SU-DHL-6 (cell line): ENCODE results near the gene GP5.

Source experiments
- EZH2phosphoT487 ChIP-seq: fragments of 200-600 bp; sonication (generic), shearing (Covaris generic); conservative IDR thresholded peaks from 2 replicates; pipeline ENCODE4 v1.6.1; 2018; ENCODE audit warnings: mild to moderate bottlenecking, antibody characterized with exemption, low read length, moderate library complexity, mixed read lengths
- TF ChIP-seq, protein P1 (sequence below): fragments of 200-600 bp; sonication (generic); IDR thresholded peaks from one replicate; pipeline ENCODE4 v1.5.1; 2017; ENCODE audit warnings: antibody characterized with exemption, mild to moderate bottlenecking, low read length, moderate library complexity; ENCODE audit not compliant: insufficient read depth, poor library complexity, severe bottlenecking

DNA sequence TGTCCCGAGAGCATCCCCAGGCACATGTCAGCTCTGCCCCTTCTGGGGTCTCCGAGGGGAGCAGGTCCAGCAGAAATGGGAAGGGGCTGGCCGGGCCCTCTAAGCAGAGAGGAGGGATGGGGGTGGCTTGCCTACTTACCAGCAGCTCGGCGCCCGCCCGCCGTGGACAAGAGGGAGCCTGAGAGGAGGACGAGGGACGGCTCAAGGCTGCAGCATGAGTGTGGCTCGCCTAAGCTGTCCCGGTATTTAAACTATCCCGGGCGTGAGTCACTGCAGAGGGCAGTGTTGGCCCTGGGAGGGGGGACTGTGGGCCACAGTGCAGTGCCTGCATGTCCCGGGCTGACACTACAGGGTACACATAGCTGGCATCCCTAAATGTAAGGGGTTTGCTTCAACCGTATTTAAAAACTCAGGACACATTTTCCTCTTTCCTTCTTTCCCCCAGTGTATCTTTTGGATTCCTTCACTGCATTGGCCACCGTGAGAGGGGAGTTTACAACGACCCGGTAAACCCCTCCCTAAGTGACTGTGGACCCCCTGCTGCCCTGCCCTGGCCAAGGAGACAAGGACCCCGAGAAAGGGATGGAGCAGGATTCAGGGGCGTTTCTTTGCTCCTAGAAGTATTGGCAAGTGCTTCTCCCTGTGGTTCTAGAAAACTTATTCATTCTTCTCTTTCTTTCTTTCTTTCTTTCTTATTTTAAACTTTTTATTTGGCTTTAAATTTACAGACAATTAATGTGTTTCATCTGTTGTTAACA is 29.4 kb downstream of the GP5 start, which contains the start of gene LRRC15:
- TF ChIP-seq, protein P1, sequence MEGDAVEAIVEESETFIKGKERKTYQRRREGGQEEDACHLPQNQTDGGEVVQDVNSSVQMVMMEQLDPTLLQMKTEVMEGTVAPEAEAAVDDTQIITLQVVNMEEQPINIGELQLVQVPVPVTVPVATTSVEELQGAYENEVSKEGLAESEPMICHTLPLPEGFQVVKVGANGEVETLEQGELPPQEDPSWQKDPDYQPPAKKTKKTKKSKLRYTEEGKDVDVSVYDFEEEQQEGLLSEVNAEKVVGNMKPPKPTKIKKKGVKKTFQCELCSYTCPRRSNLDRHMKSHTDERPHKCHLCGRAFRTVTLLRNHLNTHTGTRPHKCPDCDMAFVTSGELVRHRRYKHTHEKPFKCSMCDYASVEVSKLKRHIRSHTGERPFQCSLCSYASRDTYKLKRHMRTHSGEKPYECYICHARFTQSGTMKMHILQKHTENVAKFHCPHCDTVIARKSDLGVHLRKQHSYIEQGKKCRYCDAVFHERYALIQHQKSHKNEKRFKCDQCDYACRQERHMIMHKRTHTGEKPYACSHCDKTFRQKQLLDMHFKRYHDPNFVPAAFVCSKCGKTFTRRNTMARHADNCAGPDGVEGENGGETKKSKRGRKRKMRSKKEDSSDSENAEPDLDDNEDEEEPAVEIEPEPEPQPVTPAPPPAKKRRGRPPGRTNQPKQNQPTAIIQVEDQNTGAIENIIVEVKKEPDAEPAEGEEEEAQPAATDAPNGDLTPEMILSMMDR = no peak
- no peak for TF ChIP-seq EZH2phosphoT487
